HepG2 (cell line): Measurements from ENCODE around the gene JMJD4. TPM values are rescaled to one million over a fixed set of nuclear protein-coding genes. Genes with fewer than 3 reads are reported as not detected.

ENCODE experiments used
- ARNT2 ChIP-seq: sonication (generic); formaldehyde crosslinking; IDR thresholded peaks from 2 replicates; pipeline ENCODE4 v1.8.0; 2022; ENCODE audit warnings: mild to moderate bottlenecking, low read depth, missing genetic modification reagents, moderate library complexity
- ELF1 ChIP-seq: sonication (generic); formaldehyde crosslinking; IDR thresholded peaks from 2 replicates; pipeline ENCODE4 v1.4.0; 2020; ENCODE audit warnings: missing genetic modification reagents
- KDM2A ChIP-seq: sonication (generic); formaldehyde crosslinking; IDR thresholded peaks from 2 replicates; pipeline ENCODE4 v1.4.0; 2020; ENCODE audit warnings: low read depth, missing genetic modification reagents, borderline replicate concordance
- NAIF1 ChIP-seq: sonication (generic); formaldehyde crosslinking; IDR thresholded peaks from 2 replicates; pipeline ENCODE4 v1.5.0; 2020; ENCODE audit warnings: mild to moderate bottlenecking, missing genetic modification reagents, borderline replicate concordance
- NFE2 ChIP-seq: sonication (generic); formaldehyde crosslinking; IDR thresholded peaks from 2 replicates; pipeline ENCODE4 v1.4.0; 2020; ENCODE audit warnings: missing genetic modification reagents
- PLRG1 ChIP-seq: fragments of 450-650 bp; conservative IDR thresholded peaks from 2 replicates; pipeline ENCODE4 v1.6.1; 2016
- PRPF4 ChIP-seq: fragments of 200-400 bp; formaldehyde crosslinking; IDR thresholded peaks from 2 replicates; pipeline ENCODE4 v1.6.1; 2016; ENCODE audit warnings: low read length, low read depth; ENCODE audit not compliant: poor library complexity, severe bottlenecking
- SKI ChIP-seq: fragments of 450-650 bp; IDR thresholded peaks from one replicate; pipeline ENCODE4 v1.6.1; 2018; ENCODE audit warnings: mild to moderate bottlenecking; ENCODE audit not compliant: partially characterized antibody
- SMAD1 ChIP-seq: sonication (generic); formaldehyde crosslinking; IDR thresholded peaks from 2 replicates; pipeline ENCODE4 v1.4.0; 2020; ENCODE audit warnings: missing genetic modification reagents, low read depth, mild to moderate bottlenecking, borderline replicate concordance
- SMAD3 ChIP-seq: sonication (generic); formaldehyde crosslinking; IDR thresholded peaks from 2 replicates; pipeline ENCODE4 v1.4.0; 2020; ENCODE audit warnings: missing genetic modification reagents
- TIGD3 ChIP-seq: sonication (generic); formaldehyde crosslinking; IDR thresholded peaks from 2 replicates; pipeline ENCODE4 v1.5.1; 2020; ENCODE audit warnings: mild to moderate bottlenecking, missing genetic modification reagents, borderline replicate concordance
- ZEB1 ChIP-seq: IDR thresholded peaks from 2 replicates; pipeline ENCODE4 v1.6.1; 2012; ENCODE audit warnings: mild to moderate bottlenecking, low read depth, inconsistent platforms; ENCODE audit not compliant: insufficient replicate concordance
- ZNF460 ChIP-seq: sonication (generic); formaldehyde crosslinking; IDR thresholded peaks from 2 replicates; pipeline ENCODE4 v1.5.1; 2020; ENCODE audit warnings: missing genetic modification reagents, mild to moderate bottlenecking, borderline replicate concordance
- ZNF629 ChIP-seq: sonication (generic); formaldehyde crosslinking; conservative IDR thresholded peaks from 2 replicates; pipeline ENCODE4 v1.5.0; 2020; ENCODE audit warnings: missing genetic modification reagents
- ZNF674 ChIP-seq: sonication (generic); formaldehyde crosslinking; IDR thresholded peaks from 2 replicates; pipeline ENCODE4 v1.5.0; 2020; ENCODE audit warnings: low read depth, mild to moderate bottlenecking, missing genetic modification reagents
- ZNF7 ChIP-seq: IDR thresholded peaks from 2 replicates; pipeline ENCODE4 v1.6.1; 2016; ENCODE audit warnings: missing biosample characterization, missing genetic modification reagents
- ZNF75D ChIP-seq: sonication (generic); formaldehyde crosslinking; IDR thresholded peaks from 2 replicates; pipeline ENCODE4 v1.8.1; 2023; ENCODE audit warnings: missing genetic modification reagents, mild to moderate bottlenecking, borderline replicate concordance
- ZNF841 ChIP-seq: sonication (generic); formaldehyde crosslinking; IDR thresholded peaks from 2 replicates; pipeline ENCODE4 v1.8.1; 2023; ENCODE audit warnings: missing genetic modification reagents, borderline replicate concordance
- polyA plus RNA-seq, 8 experiments: library from polyadenylated mRNA; depleted of rRNA in 3 of 8; stranded (reverse) in 7 of 8; unstranded in 1 of 8; fragments of >200 nt; fragmentation: Illumina TruSeq in 4 of 8; extraction: Trizol in 4 of 8; gene quantifications; 2 replicates each; pipeline versions ENCODE4 v1.2.1 to v1.2.3, GENCODE V29; 2011 to 2016; ENCODE audit warnings: low read depth in 4 of 8, missing spikeins in 1 of 8, mixed read lengths in 1 of 8; ENCODE audit not compliant: insufficient read depth in 1 of 8
- total RNA-seq, 5 experiments: library from RNA; depleted of rRNA; stranded (reverse); fragments of >200 nt; fragmentation: Illumina TruSeq; extraction: Trizol; gene quantifications; 2 replicates each; pipeline ENCODE4 v1.2.3, GENCODE V29; 2016; ENCODE audit warnings: low read depth in 1 of 5
- TF ChIP-seq, protein P1 (sequence below): sonication (generic); formaldehyde crosslinking; IDR thresholded peaks from 2 replicates; pipeline ENCODE4 v1.8.1; 2023; ENCODE audit warnings: mild to moderate bottlenecking, moderate library complexity, missing genetic modification reagents
- TF ChIP-seq, protein P2 (sequence below): sonication (generic); formaldehyde crosslinking; IDR thresholded peaks from 2 replicates; pipeline ENCODE4 v1.5.0; 2020; ENCODE audit warnings: mild to moderate bottlenecking, missing genetic modification reagents, borderline replicate concordance
- TF ChIP-seq, protein P3 (sequence below): sonication (generic); formaldehyde crosslinking; IDR thresholded peaks from 2 replicates; pipeline ENCODE4 v1.8.0; 2022; ENCODE audit warnings: missing genetic modification reagents, low read depth, mild to moderate bottlenecking, borderline replicate concordance

JMJD4 gene
- total and polyA plus RNA-seq, 2 of the 13 experiments (the other 11 are each of a cell fraction or from before 2014, with no cell fraction given), result 10.2 to 29.0 TPM

DNA sequence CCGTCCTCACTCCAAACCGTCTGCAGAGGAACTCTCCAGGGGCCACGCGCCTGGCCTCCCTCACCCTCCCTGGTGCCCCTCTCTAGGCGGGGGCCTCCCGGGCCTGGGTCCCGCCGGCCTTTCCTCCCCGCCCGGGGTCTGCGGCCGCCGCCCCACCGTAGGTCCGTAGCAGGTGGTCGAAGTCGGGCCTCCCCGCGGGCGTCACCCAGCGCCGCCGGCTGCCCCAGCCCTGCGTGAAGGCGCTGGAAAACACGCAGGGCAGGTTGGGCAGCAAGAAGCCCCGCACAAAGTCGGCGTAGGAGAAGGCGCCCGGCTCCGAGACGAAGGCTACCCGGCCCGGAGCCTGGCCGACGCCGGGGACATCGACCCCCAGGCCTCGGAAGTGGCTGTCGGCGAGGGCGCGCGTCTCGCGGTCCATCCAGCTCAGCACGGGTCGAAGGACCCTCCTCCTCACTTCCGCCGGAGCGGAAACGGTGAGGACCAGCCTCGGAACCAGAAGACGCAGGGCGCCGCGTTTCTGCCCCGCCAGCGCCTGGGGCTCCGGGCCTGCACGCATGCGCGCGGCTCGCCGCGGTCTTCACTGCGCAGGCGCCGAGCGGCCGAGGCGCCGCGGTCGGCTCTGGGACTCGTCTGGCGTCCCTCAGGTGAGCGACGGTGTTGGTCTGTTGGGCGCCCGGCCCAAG, at the start of gene JMJD4, which contains the start of gene SNAP47 (continued):
- TF ChIP-seq NAIF1 (CRISPR knock-in tag), result 0 out of 2 replicates have a peak, but pooled peaks have one; percentile 69
- peak; percentile 55 for TF ChIP-seq SKI
- TF ChIP-seq, protein P1, sequence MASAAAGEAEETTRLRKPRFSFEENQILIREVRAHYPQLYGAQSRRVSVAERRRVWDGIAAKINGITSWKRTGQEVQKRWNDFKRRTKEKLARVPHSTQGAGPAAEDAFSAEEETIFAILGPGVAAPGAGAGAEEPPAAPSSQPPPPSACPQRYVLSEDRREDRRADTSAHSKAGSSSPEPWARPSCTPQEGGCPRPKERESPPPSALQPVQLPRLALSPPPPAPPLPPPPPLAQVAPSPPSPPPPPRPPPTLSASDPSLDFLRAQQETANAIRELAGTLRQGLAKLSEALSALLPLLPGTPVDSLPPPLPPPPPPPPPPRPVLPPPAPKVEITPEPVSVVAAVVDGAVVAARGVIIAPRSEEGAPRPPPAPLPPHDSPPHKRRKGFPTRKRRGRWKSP (CRISPR knock-in tag), result peak; percentile 78
- TF ChIP-seq, protein P2, sequence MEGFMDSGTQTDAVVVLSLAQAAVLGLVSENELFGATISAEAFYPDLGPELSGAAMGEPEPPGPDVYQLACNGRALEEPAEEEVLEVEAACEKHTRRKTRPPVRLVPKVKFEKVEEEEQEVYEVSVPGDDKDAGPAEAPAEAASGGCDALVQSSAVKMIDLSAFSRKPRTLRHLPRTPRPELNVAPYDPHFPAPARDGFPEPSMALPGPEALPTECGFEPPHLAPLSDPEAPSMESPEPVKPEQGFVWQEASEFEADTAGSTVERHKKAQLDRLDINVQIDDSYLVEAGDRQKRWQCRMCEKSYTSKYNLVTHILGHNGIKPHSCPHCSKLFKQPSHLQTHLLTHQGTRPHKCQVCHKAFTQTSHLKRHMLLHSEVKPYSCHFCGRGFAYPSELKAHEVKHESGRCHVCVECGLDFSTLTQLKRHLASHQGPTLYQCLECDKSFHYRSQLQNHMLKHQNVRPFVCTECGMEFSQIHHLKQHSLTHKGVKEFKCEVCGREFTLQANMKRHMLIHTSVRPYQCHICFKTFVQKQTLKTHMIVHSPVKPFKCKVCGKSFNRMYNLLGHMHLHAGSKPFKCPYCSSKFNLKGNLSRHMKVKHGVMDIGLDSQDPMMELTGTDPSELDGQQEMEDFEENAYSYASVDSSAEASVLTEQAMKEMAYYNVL (CRISPR knock-in tag), result peak; percentile 63; the same call in 1 of the 2 replicates
- 0 out of 2 replicates have a peak, but pooled peaks have one; percentile 57 for TF ChIP-seq ZNF674 (CRISPR knock-in tag)
- TF ChIP-seq PLRG1, result no peak
- peak; percentile 94 for TF ChIP-seq KDM2A (CRISPR knock-in tag)
- TF ChIP-seq PRPF4, result no peak
- peak; percentile 99 for TF ChIP-seq ARNT2 (CRISPR knock-in tag)
- TF ChIP-seq ZNF75D (CRISPR knock-in tag), result peak; percentile 72; the same call in 1 of the 2 replicates
- peak; percentile 34; the same call in 1 of the 2 replicates for TF ChIP-seq TIGD3
- peak; percentile 94 for TF ChIP-seq SMAD3
- no peak for TF ChIP-seq ZNF7 (CRISPR knock-in tag)
- peak; percentile 44; the same call in 1 of the 2 replicates for TF ChIP-seq ZNF629 (CRISPR knock-in tag)
- TF ChIP-seq ELF1 (CRISPR knock-in tag), result peak; percentile 90
- TF ChIP-seq NFE2 (CRISPR knock-in tag), result no peak
- TF ChIP-seq SMAD1 (CRISPR knock-in tag), result peak; percentile 54; the same call in 1 of the 2 replicates
- TF ChIP-seq ZEB1, result no peak
- TF ChIP-seq ZNF841 (CRISPR knock-in tag), result 0 out of 2 replicates have a peak, but pooled peaks have one; percentile 23
- TF ChIP-seq ZNF460 (CRISPR knock-in tag), result peak; percentile 33; the same call in 1 of the 2 replicates
- TF ChIP-seq, protein P3, sequence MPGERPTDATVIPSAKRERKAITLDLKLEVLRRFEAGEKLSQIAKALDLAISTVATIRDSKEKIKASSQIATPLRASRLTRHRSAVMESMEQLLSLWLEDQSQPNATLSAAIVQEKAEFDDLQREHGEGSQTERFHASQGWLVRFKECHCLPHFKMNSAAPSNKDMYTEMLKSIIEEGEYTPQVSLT (CRISPR knock-in tag), result no peak
